T1000 (cell line): Measurements from ENCODE around the gene C16orf86.

Experiments
- DNase-seq: peaks from one replicate; lab custom pipeline; 2025; ENCODE audit warnings: mixed read lengths; lab: John Stamatoyannopoulos, UW

The C16orf86 gene

DNA sequence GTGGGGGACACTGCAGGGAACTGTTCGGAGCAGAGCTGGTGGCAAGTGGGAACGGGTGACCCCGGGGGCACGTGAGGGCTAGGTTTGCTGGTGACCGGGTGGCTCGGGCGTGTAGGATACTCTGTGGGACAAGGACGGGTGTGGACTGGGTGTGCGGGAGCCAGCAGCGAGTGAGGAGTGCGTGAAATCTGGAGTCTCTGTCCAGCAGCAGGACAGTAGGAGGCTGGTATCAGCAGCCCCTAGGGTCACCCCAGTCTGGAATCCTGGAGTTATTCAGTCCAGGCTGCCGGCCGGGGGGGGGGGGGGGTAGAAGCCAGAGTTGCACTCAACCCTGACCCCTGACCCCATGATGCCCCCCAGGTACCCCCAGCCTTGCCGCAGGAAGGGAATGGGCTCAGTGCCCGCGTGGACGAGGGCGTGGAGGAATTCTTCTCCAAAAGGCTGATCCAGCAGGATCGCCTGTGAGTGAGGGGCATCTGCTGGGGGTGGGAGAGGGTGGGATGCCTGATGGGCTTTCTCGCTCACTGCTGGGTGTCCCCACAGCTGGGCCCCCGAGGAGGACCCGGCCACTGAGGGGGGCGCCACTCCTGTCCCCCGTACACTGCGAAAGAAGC is 12.7 kb upstream of the C16orf86 start:
- no peak for DNase-seq

DNA sequence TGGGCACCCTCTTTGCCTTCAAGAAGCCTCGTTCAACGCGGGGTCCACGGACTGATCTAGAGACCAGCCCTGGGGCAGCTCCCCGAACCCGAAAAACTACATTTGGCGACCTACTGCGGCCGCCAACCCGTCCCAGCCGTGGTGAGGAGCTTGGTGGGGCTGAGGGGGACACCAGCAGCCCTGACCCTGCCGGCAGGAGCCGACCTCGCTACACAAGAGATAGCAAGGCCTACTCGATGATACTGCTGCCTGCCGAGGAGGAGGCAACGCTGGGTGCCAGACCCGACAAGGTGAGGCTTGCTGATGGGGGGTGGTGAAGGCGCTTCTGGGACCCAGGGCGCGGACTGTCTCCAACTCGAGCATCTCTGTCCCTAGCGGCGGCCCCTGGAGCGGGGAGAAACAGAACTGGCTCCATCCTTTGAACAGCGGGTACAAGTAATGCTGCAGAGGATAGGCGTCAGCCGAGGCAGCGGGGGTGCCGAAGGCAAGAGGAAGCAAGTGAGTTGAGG is 12.2 kb upstream of the C16orf86 start:
- DNase-seq: no peak

DNA sequence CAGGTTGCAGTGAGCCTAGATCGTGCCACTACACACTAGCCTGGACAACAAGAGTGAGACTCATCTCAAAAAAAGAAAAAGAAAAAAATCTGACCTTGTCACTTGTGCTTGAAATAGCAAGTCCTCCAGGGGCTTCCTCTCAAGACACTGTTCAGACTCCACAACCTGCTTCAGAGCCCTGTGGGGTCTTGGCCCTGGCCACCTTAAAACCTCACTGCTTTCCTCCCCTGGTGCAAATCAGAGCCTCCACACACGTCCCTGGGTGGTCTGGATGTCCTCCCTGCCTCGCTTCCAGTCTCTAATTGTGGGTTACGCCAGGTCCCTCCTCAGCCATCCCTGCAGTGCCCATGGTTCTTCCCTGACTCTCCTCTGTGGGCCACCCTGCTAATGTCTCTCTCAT is 11.3 kb upstream of the C16orf86 start:
- DNase-seq: no peak

DNA sequence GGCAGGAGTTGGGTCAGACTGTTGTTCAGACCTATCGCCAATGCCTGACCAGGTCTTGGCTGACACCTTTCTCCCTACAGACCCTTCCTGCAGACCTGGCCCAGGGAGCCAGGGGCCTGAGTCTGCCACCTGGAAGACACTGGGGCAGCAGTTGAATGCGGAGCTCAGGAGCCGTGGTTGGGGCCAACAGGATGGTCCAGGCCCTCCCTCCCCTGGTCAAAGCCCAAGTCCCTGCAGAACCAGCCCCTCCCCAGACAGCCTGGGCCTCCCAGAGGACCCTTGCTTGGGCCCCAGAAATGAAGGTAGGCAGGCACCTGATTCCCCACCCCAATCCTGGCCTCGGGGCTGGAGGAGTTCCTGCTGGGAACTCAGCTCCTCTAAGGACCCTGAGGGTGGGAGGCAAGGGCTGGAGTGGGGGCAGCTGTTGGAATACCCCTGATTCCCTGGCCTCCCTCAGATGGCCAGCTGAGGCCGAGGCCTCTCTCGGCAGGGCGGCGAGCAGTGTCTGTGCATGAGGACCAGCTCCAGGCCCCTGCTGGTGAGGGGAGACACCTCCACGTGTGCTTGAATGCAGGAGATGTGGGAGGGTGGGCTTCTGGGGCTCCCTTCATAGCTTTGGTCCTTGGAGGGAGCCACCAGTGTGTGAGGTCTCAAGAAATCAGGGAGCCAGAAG is 10.1 kb upstream of the C16orf86 start:
- DNase-seq: no peak

DNA sequence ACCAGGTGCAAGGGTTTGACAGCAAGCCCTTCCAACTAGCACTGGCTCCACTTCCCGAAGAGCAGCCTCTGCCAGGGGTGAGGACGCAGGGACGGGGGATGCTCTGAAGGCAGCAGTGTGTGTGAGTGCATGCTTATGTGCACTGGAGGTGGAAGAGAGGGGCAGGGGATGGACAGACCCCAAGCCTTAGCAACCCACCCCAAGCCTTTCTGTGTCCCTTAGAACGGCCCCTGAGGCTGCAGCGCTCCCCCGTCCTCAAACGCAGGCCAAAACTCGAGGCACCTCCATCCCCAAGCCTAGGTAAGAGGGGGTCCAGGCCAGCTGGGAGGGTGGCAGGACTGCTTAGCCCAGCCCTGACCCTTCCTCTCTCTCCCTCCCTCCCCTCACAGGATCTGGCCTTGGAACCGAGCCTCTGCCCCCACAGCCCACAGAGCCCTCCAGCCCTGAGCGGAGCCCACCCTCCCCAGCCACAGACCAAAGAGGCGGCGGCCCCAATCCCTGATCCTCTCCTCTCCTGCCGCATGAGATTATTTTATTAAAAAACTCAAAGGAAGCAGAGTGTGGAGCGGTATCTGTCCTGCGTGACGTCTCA is 9.5 kb upstream of the C16orf86 start:
- DNase-seq: no peak

DNA sequence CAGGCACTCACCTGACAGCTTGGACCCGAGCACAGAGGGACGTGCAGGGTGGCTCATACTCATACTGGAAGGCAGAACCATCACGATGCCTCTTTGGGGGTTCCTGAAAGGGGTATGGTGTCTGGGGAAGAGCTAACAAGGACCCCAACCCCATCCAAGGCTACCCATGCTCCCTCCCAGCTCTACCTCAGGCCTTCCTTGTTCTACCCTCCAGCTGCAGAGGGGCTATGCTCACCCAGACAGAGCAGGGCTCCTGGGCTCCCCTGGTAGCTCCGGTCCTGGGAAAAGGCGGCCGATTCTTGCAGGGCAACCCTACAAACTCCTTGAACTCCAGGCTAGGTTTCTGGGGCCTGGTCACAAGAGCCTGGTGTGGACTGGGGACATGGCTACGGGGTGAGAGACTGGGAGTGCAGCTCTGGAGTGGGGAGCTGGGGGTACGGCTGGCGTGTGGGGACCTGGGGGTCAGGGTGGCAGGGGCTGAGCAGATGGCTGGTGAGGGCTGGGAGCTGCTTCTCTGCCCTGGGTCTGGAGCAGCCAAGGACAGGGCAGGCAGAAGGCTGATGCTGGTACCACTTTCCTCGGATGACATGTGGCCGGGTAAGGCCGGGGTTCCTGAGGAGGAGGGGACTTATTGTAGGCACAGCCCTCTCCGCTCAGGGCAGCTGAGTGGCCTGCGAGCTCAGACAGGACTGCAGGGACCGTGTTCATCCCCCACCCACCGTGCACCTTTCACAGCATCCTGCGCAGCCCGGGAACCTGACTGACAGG is 8.7 kb upstream of the C16orf86 start:
- no peak for DNase-seq

DNA sequence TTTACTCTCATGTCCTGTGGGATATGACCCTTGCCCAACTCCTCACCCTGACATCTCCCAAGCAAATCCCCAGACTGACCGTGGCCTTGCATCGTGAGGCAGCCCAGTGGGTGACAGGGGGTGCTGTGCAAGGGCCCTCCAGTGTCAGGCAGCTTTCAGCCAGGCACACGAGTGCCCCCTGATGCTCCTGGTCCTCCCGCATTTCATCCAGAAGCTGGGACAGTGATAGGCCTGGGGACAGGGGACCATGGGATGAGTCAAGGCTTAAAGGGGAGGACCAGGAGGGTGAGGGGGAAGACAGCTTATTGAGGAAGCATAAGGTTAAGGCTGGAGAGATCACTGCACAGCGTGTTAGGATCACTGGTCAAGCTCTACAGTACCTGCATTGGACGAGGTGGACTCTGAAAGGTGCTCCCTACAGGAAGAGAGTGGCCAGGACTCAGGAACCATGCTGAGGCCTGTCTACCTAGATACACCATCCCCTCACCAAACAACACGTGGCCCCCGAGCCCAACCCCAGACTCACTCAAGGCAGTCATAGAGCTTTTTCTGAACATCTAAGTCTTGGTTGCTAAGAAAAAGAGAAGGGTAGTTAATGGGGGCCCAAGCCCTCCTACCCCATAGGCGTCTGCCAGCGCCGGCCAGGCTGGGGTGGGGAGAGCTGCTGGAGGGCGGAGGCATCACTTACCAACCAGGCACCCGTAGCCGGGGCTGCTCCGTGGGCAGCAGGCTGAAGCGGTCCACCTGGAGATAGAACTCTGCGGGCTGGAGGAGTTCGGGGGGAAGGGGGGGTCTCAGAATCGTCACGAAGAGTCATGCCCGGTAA is 7.6 kb upstream of the C16orf86 start:
- DNase-seq: no peak

DNA sequence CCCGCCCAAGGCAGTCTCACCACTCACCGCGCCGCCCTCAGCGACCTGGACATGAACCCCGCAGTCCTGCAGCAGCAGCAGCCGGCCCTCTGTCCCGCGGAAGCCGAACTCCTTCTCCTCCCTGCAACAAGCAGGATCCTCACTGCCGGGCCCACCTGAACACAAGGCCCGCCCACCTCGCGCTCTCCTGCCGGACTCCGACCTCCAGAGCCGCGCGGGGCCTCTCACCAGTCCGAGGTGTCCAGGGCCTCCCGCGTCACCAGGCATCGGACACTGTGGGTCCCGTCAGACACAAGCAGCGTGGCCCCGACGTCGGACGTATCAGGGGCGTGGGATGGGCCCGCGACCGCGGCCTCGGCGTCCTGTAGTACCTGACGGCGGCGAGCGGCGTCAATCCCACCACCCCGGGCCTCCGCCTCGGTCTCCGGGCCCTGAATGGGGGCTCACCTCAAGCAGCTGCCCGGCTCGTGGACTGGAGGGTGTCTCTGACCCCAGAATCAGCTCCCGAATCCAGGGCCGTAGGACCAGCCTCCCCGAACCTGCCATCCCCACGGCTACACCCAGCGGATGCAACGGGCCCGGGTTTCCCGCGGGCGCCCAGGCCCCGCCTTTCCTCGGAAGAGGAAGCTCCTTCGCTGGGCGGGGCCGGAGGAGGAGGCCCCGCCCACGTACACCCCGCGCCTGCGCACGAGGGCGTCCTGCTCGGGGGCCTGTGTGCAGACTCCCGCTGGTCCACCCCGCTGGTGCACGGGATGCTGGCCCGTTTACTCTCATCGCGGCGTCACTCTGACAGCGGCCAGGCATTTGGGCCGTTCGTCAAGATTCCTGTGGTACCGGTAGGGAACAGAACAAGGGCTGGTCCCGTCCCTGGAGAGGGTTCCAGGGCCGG is 6.7 kb upstream of the C16orf86 start, which contains the start of gene ACD:
TSS of gene ACD (minus strand) at position 586 of the 889 bp plus-strand sequence. CDS start at position 546, 40 bp downstream.
- DNase-seq: peak; percentile 74

DNA sequence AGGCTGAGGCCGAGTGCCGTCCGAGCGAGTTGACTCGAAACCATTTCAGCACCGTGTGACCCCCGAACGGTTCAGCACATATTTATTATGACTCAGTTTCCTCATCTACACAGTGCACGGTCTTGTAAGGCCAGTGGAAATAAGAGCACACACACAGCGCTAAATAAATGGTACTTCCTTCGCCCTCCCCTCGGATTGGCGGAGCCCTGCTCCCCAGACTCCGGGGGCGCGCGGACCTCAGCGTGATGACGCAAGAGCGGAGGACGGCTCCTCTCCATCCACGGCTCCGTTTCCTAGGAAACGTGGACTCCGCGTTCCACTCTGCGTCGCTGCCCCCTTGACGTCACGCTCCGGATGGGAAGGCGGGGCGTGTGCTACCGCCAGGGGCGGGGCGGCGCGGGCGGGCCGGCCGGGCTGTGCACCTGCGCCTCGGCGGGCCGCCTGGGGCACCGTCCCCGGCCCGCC is 6.0 kb upstream of the C16orf86 start, which contains the start of gene PARD6A:
TSS of gene PARD6A (plus strand) at position 397 of the 465 bp plus-strand sequence. CDS start 79 bp downstream, outside the sequence.
- DNase-seq: peak; percentile 86

DNA sequence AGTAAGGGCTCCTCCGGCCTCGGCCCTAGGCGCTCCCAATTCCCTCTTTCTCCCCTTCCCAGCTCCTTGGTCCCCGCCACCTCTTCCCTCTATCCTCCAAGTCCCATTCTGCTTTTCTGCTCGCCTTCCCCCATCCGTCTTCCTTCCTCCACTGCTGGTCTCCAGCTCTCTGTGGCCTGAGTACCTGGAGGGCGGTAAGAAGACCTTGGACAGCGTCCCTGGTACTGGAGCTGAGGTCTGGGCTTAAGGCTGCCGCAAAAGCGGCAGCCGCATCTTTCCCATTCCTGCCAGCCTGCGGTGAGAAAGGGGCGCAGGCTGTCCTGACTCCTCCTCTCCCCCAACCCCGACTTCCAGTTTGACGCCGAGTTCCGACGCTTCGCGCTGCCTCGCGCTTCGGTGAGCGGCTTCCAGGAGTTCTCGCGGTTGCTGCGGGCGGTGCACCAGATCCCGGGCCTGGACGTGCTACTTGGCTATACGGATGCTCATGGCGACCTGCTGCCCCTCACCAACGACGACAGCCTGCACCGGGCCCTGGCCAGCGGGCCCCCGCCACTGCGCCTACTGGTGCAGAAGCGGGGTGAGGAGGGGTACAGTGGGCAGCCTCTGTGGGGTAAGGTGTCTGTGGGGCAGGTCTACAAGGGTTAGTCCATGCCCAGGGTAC is 5.4 kb upstream of the C16orf86 start:
- DNase-seq: no peak

DNA sequence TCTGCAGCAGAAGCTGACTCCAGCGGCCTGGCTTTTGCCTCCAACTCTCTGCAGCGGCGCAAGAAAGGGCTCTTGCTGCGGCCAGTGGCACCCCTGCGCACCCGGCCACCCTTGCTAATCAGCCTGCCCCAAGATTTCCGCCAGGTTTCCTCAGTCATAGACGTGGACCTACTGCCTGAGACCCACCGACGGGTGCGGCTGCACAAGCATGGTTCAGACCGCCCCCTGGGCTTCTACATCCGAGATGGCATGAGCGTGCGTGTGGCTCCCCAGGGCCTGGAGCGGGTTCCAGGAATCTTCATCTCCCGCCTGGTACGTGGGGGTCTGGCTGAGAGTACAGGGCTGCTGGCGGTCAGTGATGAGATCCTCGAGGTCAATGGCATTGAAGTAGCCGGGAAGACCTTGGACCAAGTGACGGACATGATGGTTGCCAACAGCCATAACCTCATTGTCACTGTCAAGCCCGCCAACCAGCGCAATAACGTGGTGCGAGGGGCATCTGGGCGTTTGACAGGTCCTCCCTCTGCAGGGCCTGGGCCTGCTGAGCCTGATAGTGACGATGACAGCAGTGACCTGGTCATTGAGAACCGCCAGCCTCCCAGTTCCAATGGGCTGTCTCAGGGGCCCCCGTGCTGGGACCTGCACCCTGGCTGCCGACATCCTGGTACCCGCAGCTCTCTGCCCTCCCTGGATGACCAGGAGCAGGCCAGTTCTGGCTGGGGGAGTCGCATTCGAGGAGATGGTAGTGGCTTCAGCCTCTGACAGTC is 4.5 kb upstream of the C16orf86 start:
- no peak for DNase-seq

DNA sequence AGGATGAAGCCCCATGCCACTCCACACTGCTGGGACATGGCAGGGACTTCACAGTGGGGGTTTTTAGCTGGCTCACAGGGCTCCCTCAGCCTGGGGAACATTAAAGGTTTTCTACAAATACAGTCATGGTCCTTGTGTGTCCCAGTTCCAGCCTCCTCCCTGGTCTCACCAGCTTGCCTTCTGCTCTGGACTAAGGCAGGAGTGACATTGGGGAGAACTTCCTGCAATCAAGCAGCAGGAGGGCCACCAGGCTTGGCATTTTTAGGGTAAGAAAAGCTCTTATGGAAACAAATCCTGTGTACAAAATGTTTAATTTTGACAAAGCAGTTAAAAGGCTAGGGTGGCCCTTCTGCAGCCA is 4.0 kb upstream of the C16orf86 start:
- no peak for DNase-seq

DNA sequence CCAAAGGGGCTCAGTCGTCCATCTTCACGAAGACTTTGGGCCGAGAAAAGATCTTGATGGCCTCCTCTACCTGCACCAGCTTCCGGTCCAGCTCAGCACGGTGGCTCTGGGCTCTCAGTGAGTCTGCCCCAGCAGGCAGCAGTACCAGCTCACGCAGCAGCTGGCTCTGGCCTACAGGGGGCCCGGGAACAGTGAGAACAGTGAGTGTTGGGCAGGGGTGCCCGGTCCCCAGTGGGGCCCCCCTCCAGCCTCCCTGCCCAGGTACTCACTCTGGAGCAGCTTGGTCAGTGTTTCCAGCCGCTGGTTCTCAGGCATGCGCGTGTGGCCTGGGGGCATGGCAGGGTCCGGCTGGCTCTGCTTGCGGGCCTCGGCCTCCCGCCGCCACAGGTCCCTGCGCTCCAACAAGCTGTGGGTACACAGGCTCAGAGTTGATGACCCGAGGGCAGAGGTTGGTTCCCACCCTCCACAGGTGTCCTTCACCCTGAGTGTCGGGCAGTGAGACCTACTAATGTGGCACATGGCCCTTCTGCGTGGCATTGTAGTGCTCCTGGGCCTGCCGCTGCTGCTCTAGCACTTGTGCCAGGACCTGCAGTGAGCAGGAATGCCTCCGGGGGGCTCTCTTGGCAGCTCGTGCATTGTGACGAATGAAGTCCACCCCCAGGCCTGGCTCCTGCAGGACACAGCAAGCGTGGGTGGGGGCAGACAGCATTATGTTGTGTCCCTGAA is 3.3 kb upstream of the C16orf86 start:
- no peak for DNase-seq

DNA sequence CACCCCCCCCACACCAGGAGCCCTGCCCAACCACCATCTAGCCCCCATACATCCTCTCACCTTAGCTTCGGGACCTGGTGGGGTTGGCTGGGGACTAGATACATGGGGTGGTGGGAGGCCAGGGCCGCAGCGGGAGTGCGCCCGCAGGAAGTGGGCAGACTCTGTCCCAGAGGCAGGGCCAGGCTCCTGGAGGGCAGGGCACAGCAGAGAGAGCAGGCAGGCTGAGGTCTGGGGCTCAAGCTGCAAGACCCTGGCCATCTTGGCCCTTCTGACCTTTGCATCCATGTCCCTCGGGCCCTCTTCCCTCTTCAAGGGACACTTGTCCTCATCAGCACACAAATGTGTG is 2.8 kb upstream of the C16orf86 start:
- DNase-seq: no peak

DNA sequence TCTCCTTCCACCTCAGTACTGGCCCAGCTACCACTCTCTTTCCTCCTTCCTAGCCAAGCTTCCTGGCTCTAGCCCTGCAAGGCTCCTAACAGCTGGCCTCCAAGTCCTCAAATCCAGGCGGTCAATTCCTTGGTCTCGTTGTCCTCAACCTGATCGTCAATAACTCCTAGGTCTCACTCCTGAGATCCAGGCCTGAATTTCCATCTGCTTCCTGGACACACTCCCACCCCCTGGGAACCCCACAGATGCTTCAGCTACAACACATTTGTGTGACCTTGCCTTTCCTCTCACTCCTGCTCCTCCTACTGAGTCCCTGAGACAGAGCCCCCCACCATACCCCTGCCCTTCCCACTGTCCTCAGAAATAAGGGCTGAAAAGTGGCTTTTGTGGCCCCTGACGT is 2.4 kb upstream of the C16orf86 start:
- no peak for DNase-seq

DNA sequence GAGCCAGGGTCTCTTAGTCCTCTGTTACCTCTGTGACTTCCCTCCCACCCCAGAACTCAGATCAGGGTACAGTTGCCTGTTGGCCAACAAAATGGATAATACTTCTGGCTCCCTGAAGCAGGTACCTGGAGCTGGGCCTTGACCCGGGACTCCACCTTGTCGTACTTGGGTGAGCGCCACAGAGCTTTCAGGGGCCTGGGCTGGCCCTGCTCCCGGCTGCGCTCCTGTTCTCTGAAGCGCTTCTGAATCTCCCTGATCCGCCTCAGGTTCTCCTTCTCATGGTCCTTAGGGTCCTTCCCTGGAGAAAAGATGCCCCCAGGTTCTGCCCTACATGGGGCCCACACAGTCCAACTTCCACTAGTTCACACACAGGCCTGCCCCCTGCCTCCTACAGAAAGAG is 1.7 kb upstream of the C16orf86 start:
- no peak for DNase-seq

DNA sequence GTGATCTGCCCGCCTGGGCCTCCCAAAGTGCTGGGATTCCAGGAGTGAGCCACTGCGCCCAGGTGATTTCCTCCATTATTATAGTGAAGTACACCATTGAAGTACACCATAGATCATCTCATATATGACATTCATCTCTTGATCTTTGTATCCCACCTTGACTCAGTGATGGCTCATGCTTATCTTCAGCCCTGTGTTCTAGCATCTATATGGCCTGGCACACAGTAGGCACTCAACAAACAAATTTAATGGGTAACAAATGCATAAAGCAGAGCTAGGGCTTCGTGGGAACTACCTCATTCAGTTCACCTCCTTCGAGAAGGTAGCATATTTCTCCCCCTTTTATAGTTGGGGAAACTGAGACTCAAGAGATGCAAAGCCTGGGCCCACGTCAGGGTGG is 1.0 kb upstream of the C16orf86 start:
- no peak for DNase-seq

DNA sequence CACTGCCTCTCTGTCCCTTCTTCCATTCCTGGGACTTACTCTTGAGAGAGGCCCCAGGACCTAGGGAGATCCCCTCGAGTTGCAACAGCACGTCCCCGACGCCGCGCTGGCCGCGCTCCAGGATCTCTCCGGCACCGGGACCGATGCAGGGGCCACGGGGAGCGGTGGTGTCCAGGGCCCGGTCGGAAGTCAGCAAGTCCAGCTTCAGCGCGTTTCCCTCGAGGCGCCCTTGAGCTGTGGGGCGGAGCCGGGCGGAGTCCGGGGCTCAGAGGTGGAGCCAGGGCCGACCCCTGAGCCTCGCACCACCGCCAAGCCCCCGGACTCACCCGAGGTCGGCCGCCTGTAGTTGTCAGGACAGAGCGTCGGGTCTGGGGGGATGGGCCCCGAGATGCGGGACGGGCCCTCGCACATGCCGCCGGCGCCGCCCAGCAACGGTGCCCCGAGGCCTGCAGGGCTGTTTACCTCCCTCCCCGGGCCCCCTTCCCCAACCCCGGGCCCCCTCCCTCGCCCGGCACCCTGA is 522 bp upstream of the C16orf86 start:
- DNase-seq: no peak
